SW 1271 (cell line): ENCODE data around the gene NUP153.
"Not testable (repeated sequence)": the region's sequence is repeated elsewhere in the genome, so short reads cannot be mapped to it uniquely, and the experiment has no call there.

Experiments used
- DNase-seq, 2 experiments: peaks; one replicate each; lab custom pipeline; 2025; lab: John Stamatoyannopoulos, UW

The NUP153 gene

GRCh38 chr6:17601386-17601703, 105.4 kb downstream of the NUP153 start:
- no peak for DNase-seq

DNA sequence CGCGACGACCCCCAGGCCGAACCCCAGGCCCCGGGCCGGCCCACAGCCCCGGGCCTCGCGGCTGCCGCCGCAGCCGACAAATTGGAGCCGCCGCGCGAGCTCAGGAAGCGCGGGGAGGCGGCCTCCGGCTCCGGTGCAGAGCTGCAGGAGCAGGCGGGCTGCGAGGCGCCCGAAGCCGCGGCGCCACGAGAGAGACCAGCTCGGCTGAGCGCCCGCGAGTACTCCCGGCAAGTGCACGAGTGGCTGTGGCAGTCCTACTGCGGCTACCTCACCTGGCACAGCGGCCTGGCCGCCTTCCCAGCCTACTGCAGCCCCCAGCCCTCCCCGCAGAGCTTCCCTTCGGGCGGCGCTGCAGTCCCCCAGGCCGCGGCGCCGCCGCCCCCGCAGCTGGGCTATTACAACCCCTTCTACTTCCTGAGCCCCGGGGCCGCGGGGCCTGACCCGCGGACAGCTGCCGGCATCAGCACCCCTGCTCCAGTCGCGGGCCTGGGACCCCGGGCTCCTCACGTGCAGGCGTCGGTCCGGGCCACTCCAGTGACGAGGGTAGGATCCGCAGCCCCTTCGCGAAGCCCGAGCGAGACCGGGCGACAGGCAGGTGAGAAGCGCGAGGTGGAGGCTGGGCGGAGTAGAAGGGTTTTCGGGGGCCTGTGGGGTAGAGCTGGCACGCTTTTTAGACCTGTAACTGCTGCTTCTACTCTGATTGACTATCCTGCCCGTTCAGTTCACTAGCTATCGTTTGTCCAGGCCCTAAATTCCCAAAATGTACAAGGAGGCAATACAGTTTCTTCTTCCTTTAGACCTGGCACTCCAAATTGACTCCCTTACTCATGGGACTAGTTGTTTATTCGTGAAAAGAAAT, 106.0 kb downstream of the NUP153 start:
- no peak for DNase-seq

DNA sequence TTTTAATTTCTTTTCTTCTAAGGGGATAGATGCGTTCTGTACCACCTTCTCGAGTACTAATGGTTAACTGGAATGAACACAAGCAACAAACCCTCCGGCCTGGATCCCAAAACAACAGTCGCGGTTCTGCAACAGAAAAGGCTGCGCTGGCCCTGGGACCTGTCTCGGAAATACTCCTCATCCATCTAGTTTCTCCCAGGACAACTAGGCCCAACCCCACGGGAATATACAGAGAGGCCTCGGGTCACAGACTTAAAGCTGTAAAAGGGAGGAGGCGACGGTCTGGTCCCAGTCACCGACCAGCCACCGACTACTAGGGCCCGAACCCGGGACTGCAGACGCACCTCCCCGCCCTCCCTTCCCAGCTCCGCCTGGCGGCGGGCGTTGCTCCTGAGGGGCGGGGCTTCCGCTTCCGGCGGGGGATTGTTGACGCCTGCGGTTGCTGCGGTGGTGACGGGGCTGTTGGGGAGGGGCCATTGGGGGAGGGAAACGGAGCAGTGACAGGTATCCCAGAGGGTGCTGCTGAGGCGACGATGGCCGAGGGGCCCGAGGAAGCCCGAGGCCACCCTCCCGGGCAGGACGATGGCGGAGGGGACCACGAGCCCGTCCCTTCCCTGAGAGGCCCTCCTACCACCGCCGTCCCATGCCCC, 106.7 kb downstream of the NUP153 start, which contains the start of gene FAM8A1:
Gene FAM8A1, plus strand, starts transcription at position 426 of the 650 bp plus-strand sequence. Its CDS starts 108 bp downstream, at position 534.
- DNase-seq, result peak; percentile 88 to 90

GRCh38 chr6:17596085-17596484, 110.6 kb downstream of the NUP153 start:
- no peak for DNase-seq

GRCh38 chr6:17593246-17593645, 113.5 kb downstream of the NUP153 start:
- DNase-seq, result no peak

- DNase-seq, result no peak
These were observed 115.4 kb downstream of the NUP153 start for GRCh38 chr6:17591287-17591686.

DNA sequence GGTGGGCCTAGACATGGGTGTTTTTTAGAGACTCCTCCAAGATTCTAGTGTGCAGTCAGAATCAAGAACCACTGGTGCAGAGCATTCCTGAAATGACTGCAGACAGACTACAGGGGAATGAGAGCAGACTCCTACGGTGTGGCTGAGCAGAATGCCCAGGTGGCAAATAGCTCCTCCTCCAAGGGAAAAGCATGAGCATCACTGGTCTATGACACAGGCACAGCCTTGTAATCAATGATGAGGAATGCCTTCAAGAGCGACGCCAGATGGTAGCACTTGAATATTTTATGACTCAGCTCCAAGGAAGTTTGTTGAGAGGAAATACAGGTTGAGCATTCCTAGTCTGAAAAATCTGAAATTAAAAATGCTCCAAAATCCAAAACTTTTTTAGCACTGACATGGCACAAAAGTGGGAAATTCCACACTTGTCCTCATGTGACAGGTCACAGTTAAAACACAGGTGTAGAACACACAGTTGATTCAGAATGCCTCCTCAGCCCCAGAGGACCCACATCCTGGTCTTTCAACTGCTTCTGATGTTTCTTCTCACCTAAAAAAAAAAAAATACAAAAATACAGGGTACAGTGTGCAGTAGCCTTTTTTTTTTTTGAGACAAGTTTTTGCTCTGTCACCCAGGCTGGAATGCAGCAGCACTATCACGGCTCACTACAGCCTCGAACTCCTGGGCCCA, 117.2 kb downstream of the NUP153 start:
- peak; percentile 92 to 93 for DNase-seq

- no peak for DNase-seq
These were observed 118.7 kb downstream of the NUP153 start for GRCh38 chr6:17588011-17588410.

DNA sequence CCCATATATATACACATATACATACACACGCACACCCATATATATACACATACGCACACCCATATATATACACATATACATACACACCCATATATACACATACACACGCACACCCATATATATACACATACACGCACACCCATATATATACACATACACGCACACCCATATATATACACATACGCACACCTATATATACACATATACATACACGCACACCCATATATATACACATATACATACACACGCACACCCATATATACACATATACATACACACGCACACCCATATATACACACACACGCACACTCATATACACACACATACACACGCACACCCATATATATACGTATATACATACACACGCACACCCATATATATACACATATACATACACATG, 120.1 kb downstream of the NUP153 start:
- DNase-seq, result not testable (repeated sequence)

DNA sequence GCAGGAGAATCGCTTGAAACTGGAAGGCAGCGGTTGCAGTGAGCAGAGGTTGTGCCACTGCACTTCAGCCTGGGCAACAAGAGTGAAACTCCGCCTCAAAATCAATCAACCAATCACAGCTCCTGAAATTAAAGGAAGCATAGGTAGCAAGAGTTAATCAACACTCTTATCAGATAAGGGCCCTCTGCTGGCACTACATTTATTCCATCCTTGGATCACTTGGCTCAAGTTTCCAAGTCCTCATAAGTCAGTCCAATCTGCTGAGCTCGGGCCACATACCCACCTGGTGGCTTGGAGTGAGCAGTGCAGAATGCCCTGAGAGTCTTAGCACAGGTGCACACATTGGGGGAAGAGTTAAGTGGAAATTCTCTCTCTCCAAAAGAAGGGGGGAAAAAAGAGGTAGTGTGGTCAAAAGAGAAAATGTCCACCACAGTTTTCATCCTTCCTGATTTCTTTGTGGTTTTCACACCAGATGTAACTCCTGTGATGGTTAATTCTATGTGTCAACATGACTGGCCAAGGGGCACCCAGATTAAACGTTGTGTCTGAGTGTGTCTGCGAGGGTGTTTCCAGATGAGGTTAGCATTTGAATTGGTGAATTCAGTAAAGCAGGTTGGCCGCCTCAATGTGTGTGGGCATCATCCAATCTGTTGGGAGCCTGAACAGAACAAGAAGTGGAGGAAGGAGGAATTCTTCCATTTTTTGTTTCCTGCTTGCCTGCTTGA, 120.8 kb downstream of the NUP153 start:
- DNase-seq, result peak; percentile 47 to 67

GRCh38 chr6:17584241-17584803, 122.4 kb downstream of the NUP153 start:
- peak in 1 of 2 experiments; percentile 88 for DNase-seq

- DNase-seq, result no peak
These were observed 122.9 kb downstream of the NUP153 start for GRCh38 chr6:17583811-17584210.

DNA sequence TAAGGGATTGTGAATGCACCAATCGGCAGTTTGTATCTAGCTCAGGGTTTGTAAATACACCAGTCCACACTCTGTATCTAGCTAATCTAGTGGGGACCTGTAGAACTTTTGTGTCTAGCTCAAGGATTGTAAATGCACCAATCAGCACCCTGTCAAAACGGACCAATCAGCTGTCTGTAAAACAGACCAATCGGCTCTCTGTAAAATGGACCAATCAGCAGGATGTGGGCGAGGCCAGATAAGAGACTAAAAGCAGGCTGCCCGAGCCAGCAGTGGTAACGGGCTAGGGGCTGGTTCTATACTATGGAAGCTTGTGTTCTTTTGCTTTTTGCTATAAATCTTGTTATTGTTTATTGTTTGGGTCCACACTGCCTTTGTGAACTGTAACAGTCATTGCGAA, 125.4 kb downstream of the NUP153 start:
- not testable (repeated sequence) for DNase-seq

GRCh38 chr6:17580518-17581048, 126.1 kb downstream of the NUP153 start:
- no peak for DNase-seq

- no peak for DNase-seq
These were observed 129.7 kb downstream of the NUP153 start for GRCh38 chr6:17577059-17577458.

- no peak for DNase-seq
These were observed 131.7 kb downstream of the NUP153 start for GRCh38 chr6:17574866-17575560.

DNA sequence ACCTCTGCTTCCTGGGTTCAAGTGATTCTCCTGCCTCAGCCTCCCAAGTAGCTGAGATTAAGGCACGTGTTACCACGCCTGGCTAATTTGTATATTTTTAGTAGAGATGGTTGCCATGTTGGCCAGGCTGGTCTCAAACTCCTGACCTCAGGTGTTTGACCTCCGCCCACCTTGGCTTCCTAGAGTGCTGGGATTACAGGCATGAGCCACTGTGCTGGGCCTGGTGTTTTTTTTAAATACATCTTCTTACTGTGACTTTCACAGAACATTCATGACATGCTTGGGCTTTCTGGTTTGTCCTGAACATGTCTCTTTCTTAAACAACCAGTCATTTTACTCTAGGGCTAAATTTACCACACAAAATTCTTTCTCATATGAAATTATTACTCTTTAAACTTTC, 141.3 kb downstream of the NUP153 start:
- no peak for DNase-seq
